AG09319 (cell line): ENCODE data around the gene PITPNB.

Experiments
- DNase-seq: peaks from one replicate; pipeline ENCODE4 v3.0.0-alpha.2; 2010; ENCODE audit warnings: low read depth; ENCODE audit errors: extremely low read depth
- TF ChIP-seq, protein P1 (sequence below): IDR thresholded peaks from 2 replicates; pipeline ENCODE4 v1.5.1; 2011; ENCODE audit warnings: low read depth, mild to moderate bottlenecking, inconsistent platforms, low read length, moderate library complexity

The PITPNB gene

GRCh38 chr22:27809700-27810608 lies 109.1 kb downstream of the PITPNB start:
- TF ChIP-seq, protein P1, sequence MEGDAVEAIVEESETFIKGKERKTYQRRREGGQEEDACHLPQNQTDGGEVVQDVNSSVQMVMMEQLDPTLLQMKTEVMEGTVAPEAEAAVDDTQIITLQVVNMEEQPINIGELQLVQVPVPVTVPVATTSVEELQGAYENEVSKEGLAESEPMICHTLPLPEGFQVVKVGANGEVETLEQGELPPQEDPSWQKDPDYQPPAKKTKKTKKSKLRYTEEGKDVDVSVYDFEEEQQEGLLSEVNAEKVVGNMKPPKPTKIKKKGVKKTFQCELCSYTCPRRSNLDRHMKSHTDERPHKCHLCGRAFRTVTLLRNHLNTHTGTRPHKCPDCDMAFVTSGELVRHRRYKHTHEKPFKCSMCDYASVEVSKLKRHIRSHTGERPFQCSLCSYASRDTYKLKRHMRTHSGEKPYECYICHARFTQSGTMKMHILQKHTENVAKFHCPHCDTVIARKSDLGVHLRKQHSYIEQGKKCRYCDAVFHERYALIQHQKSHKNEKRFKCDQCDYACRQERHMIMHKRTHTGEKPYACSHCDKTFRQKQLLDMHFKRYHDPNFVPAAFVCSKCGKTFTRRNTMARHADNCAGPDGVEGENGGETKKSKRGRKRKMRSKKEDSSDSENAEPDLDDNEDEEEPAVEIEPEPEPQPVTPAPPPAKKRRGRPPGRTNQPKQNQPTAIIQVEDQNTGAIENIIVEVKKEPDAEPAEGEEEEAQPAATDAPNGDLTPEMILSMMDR: no peak
- no peak for DNase-seq

- TF ChIP-seq, protein P1: no peak
- no peak for DNase-seq
Measured at GRCh38 chr22:27809226-27809603, 109.8 kb downstream of the PITPNB start.

DNA sequence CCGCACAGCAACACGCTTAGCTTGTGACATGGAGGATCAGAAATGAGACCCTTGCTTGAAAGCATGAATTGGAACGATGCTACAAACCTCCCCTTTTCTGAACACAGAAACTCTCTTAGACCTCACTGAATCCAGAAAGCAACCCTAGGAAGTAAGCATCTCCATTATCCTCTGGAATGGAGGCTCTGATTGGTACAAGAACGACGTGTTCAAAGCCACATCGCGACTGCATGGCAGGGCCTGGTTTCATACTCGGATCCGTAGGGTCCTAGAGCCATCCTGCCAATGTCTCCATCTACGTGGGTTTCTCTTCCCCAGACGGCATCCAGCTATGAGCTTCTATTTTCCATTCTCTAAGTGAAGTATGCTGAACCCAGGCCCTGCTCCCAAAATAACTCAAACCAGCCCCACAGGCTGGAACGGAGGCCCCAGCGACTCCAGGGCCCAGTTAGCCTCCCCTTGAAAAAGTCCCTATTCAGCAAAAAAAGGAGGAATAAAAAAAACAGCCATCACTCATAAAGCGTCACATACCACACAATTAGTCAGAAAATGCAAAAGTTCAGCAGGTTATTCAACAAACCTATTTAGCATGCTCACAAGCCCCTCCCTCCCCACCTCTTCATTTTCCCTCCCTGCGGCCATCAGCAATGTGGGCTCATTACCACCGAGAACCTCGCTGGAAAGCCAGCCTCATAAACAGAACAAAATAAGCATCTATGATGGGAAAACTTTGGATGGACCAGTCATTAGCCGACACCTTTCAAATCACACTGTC lies 110.4 kb downstream of the PITPNB start:
- TF ChIP-seq, protein P1: no peak
- no peak for DNase-seq

DNA sequence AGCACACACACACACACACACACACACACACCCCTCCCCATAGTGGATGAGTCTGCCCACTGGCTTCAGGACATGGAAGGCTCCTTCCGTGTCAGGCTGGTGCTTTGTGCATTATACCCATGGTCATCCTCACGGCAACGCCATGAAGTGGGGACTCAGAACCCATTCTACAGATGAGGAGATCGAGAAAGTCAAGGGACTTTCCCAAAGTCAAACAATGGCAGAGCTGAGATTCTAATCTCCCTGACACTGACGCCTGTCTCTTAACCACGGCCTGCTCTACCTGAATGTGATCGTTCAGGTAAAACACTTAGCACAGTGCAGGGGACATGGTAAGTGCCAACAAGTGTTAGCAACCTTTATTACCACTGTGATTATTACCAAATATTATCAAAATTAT lies 113.2 kb downstream of the PITPNB start:
- TF ChIP-seq, protein P1: no peak
- DNase-seq: no peak

DNA sequence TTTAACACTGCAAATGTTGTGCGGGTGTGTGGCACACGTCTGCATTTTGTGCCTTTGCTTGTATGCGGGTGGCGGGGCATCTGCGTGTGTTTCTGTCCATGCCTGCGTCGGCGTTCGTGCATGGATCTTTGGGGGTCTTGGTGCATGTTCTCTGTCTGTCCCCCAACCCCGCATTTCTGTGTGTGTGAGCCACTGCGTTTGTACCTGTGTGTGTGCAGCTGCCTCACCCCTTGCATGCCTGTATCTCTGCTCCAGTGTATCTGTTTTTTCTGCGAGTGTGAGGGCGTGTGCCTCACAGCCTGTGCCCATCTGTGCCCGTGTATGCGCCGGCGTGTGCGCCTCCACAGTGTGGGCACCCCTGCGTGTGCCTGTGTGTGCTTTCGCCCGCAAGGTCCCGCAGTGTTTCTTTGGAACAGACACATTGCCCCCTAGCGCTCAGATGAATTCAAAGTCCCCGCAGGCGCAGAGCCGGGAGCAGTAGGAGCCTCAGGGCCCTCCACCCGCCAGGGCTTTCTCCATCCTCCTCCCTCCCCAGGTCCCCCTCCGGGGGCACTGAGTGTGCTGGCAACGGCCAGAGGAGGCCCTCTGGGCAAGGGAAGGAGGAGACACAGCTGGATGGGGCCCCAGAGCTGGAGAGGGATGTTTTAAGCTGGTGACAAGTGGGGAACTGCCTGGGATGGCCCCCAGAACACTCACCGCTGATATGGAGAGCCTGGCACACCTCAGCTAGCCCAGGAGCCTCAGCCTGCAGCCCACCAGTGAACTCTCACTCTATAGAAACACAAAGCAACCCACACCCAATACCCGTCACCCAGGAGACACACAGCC lies 114.4 kb downstream of the PITPNB start:
- TF ChIP-seq, protein P1: peak; percentile 72
- no peak for DNase-seq

- TF ChIP-seq, protein P1: no peak
Measured at GRCh38 chr22:27803841-27804415, 115.1 kb downstream of the PITPNB start.

More at GRCh38 chr22:27803841-27804415, 115.1 kb downstream of the PITPNB start:
- DNase-seq: no peak
